GM21360 (cell line): ENCODE results near the gene SLC7A1.

Experiments used
- ATAC-seq: cut with Tn5 transposase; IDR thresholded peaks from one replicate; pipeline ENCODE4 v1.9.1; 2021; ENCODE audit warnings: mild to moderate bottlenecking, moderate library complexity; ENCODE audit not compliant: unreplicated experiment

SLC7A1 gene

GRCh38 chr13:29583073-29583785, 12.3 kb downstream of the SLC7A1 start:
- no peak for ATAC-seq

GRCh38 chr13:29582171-29582570, 13.3 kb downstream of the SLC7A1 start:
- ATAC-seq = no peak

GRCh38 chr13:29581666-29582065, 13.8 kb downstream of the SLC7A1 start:
- no peak for ATAC-seq

- ATAC-seq = no peak
Measured at GRCh38 chr13:29579094-29579493, 16.4 kb downstream of the SLC7A1 start.

GRCh38 chr13:29578300-29579085, 17.0 kb downstream of the SLC7A1 start:
- ATAC-seq = no peak

- no peak for ATAC-seq
Measured at GRCh38 chr13:29577136-29578051, 18.1 kb downstream of the SLC7A1 start.

- no peak for ATAC-seq
Measured at GRCh38 chr13:29576581-29576980, 18.9 kb downstream of the SLC7A1 start.

GRCh38 chr13:29575098-29575497, 20.4 kb downstream of the SLC7A1 start:
- ATAC-seq = no peak

GRCh38 chr13:29573190-29573589, 22.3 kb downstream of the SLC7A1 start:
- no peak for ATAC-seq

GRCh38 chr13:29572575-29572974, 22.9 kb downstream of the SLC7A1 start:
- ATAC-seq = no peak

GRCh38 chr13:29571876-29572570, 23.5 kb downstream of the SLC7A1 start:
- no peak for ATAC-seq

GRCh38 chr13:29570051-29570654, 25.3 kb downstream of the SLC7A1 start:
- ATAC-seq = no peak

- no peak for ATAC-seq
Measured at GRCh38 chr13:29569253-29570050, 26.0 kb downstream of the SLC7A1 start.

- ATAC-seq = no peak
Measured at GRCh38 chr13:29568731-29569130, 26.8 kb downstream of the SLC7A1 start.

GRCh38 chr13:29567411-29567810, 28.1 kb downstream of the SLC7A1 start:
- ATAC-seq = no peak

- ATAC-seq = no peak
Measured at GRCh38 chr13:29566206-29566605, 29.3 kb downstream of the SLC7A1 start.

- no peak for ATAC-seq
Measured at GRCh38 chr13:29564818-29565217, 30.7 kb downstream of the SLC7A1 start.

- ATAC-seq = no peak
Measured at GRCh38 chr13:29564373-29564772, 31.1 kb downstream of the SLC7A1 start.

GRCh38 chr13:29563941-29564340, 31.5 kb downstream of the SLC7A1 start:
- no peak for ATAC-seq
